Stimulated activated CD8-positive, alpha-beta memory T cell treated with anti-CD3 and anti-CD28 coated beads, Interleukin-12 subunit alpha, Interleukin-12 subunit beta, amount 100 ng/mL, for 24 hours (primary cell): ENCODE data around the gene PTPN5.
"Not testable (repeated sequence)": the region's sequence is repeated elsewhere in the genome, so short reads cannot be mapped to it uniquely, and the experiment has no call there.

Experiments
- DNase-seq: peaks from one replicate; pipeline ENCODE4 v3.0.0-alpha.2; 2020; ENCODE audit errors: extremely low read depth

PTPN5 gene

DNA sequence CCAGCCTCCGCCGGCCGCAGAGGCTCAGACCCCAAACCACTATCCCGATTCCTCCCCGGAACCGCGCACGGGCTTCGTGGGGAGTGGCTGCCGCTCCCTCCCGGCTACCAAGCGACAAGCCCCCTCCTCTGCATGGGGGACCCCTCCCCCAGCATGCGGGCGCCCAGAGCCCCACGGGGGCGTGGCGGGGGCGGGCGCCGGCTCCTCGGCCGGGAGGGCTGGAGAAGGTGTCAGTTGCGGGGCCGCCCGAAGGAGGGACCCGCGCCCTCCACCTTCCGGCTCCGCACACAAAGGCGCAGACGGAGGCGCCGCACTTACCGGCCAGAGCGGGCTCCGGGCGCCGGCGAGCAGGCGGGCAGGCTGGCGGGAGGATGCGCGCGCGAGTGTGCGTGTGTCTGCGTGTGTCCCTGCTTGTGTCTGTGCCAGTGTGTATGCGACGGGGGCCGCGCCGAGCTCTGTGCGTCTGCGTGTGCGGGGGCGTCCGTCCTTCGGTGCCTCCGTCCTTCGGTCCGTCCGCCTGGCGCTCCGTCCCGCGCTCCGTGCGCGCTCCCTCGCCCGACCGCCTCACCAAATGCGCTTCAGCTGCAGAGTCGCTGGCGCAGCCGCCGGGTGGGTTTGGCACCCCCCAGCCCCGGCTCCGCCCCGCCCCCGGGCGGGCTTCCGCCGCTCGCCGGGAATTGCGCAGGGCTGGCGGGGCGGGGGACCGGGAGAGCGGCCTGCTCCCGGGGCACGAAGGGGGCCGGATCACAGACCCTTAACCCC is at the start of gene PTPN5:
Gene PTPN5, minus strand, starts transcription at position 592 of the 762 bp plus-strand sequence. CDS start 19,840 bp downstream, outside the sequence.
- no peak for DNase-seq

DNA sequence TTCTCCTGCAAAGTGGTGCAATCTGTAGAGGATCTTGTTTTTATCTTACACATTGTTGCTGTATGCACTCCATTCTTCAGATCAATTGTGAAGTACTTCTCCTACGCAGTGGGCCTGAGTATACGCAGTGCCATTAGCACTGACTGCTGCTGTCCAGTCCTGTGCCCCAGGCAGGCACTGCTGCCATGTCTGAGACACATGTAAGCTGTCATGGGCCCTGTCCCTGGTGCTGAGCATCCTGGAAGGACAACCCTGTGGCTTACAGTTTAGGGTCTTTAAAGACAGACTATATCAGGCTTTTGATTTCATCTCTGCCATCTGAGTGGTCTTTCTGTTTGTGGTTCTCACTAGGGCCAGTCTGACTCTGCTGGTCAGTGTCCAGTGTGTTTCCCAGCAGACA is 44.8 kb upstream of the PTPN5 start:
- DNase-seq: no peak

DNA sequence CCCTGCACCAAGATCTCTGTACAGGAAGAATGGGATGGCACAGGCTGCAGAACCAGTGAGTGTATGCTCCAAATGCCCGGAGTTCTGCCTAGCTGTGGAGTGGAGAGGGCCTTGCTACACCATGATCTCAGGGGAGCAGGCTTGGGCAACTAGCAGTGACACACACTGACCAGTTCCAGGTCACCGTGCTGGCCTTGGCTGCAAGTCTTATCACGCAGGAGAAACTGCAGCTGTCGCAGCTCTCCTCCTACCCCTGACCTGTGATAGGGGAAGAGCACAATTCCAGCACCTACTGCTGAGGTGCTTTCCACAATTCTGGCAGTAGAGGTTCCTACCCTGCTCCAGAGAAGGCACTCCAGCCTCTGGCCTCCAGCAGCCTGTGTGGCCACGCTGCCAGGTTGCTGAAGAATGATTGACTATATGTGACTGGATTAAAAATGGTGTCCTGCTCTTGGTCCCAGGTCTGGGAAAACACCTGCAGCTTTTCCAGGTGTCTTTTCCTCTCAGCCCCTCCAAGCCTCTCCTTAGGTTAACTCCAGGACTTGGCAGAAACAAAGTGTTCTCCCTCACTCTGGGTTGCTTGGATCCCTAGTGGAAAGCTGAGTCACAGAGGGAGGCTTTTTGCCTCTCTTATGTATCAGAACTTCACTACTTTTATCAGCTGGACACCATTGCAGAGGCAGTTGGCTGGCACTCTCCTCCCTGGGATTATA is 43.3 kb upstream of the PTPN5 start:
- DNase-seq: no peak

DNA sequence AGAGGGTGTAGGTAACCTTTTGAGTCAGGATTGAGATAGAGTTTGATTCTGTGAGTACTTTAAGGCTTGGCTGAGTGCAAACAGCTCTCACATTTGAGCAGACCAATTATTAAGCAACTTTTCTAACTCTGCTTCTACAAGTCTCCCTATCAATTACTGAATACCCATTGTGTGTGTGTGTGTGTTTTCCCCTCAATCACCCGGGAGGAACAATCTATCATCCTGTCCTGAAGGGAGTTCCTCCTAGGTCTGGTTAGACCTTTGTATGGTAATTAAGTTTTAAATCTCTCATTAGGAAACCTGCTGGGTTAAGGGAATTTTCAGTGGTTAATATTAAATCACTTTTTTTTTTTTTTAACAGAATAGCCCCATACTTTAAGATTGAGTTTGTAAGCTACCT is 28.6 kb upstream of the PTPN5 start:
- DNase-seq: not testable (repeated sequence)

DNA sequence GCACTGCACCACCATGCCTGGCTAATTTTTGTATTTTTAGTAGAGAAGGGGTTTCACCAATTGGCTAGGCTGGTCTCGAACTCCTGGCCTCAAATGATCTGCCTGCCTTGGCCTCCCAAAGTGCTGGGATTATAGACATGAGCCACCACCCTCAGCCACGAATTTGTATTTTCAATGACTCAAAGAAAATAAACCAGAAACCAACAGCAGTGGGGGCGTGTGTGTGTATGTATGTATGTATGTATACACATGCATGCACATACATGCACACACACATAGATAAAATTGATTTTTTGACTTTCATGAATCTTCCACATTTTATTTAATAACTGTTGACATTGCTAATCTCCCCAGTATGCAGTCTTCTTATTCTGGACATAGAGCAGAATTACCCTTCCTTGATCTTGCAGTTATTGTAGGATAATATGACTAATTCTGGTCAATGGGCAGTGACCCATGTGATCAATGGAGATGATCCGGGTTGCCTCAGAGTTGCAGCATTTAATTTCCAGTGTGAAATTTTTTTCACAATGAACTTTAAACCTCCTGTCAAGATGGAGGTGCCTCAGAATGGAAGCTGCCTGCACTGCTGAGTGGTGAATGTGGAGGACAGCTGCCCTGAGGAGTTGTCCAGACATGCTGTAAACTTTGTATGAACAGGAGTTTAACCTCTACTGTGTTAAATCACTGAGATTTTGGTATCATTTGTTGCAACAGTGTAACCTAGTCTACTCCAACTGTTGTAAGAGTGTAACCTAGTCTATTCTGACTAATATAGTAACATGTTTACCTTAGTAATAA is 12.8 kb upstream of the PTPN5 start:
- DNase-seq: no peak

DNA sequence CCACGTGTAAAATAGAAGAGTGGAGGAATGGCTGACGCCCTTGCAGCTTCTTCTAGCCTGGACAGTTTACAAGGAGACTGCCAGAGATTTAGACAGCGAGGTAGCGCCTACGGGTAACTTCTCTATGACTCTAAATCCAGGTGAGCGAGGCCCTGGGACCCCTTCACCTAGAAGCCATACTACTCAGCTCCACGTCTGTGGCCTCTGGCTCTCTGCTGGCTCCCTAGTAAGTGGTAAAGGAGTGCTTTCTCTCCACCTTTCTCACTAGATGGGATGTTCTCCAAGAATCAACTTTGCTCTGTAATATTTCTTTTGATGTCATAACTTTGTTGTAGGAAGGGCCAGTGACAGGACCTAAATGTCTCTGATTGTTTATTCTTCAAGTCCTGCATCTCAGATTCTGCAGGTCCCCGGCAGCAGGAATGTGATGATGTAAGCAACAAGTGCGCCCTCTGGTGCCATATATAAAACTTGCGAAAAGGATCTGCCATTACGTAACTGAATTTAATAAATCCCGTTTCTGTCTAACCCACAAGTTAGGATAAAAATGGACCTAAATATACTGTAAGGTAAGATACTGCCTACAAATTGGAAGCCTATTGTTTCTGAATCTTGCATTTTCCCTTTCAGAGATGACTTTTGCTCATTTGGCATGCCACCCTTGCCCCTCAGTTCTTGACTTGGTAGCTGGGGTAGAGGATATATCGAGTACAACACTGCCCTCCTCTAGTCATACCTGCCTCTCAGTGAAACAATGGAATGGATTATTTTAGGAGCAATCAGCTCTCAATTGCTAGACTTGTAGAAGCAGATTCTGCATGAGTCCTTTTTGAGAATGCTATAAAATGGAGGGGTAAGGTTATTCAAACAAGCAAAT is 11.0 kb upstream of the PTPN5 start:
- no peak for DNase-seq

DNA sequence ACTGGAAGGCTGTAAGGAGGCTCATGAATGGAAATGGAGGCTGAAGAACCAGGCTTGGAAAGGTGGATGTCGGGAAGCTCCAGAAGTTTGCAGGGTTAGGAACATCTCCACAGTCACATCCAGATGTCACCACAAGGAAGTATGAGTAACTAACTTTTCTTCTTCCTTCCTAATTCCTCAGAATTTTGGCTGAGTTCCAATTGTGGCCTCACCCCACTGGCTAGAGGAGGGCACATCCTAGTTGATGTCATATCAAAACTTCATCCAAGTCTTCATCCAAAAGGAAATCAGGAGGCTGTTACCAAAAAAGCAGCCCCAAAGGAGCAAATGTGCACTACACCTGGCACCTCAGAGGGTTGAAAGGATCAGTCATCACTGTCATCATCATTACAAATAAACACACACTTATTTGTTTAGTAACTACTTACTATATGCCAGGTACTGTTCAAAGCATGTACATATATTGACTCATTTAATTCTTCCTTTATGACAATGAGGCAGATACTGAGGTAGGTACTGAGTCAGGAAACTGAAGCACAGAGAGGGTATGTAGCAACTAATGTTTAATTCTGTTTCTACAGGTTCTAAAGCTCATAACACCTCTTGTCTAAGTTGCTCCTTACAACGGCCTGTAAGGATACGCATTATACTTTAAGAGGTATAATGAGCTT is 7.3 kb upstream of the PTPN5 start:
- no peak for DNase-seq

DNA sequence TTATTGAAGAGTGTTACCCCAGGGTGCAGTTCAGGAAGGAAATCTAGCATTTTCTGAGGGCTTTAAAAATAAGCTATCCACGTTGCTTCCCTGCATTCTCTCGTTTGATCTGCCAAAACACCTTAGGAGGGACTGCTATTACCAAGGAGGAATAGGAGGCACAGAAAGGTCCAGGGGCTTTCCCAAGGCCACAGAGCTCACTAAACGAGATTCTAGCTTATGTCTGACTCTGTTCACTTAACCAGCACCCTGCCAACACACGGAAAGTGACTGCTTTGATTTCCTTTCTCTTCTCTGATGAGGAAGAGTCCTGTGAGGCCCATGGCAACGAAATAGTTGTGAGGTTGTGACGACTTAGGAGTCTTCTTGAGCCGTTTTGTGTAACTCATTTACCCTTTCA is 3.4 kb upstream of the PTPN5 start:
- DNase-seq: no peak

DNA sequence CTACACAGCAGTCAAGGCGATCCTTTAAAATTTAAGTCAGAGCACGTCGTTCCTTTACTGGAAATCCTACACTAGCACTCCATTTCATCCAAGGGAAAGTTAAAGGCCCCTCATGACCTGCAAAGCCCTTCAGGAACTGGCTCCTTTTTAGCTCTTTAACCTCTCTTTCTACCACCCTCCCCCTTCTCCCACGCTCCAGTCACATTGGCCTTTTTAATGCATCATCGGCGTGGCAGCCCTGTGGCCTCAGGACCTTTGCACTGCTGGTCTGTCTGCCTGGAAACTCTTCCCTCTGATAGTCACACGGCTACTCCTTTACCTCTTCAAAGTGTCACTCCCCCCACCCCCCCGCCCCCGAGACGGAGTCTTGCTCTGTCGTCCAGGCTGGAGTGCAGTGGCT is 1.2 kb upstream of the PTPN5 start:
- DNase-seq: no peak

DNA sequence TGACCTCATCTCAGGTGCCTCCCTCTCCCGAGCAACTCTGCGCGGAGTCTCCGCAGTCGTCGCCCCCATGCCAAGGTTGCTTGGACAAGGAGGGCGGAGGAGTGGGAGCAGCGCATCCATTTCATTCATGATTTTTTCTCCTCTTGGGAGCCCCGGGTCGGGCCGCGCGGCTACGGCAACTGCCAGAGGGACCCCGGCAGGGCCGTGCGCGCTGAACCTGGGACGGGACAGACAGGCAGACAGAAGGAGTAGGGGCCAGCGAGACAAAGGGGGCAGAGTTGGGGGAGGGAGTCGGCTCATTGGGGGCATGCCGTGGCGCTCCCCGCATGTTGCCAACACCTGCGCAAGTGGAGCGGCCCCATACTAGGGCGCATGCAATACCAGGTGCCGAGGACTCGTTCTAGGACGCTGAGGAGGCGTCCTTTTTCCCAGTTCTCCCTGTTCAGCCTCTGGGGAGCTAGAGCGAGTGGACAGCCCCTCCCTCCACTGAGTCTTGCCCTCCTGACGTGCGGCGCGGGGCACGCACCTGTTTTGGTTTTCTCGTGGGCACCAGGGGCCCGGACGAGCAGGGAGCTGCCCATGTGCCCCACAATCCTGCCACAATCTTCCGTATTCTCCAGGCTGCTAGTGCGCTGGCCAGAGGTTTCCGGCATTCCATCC is 501 bp upstream of the PTPN5 start:
- DNase-seq: no peak

DNA sequence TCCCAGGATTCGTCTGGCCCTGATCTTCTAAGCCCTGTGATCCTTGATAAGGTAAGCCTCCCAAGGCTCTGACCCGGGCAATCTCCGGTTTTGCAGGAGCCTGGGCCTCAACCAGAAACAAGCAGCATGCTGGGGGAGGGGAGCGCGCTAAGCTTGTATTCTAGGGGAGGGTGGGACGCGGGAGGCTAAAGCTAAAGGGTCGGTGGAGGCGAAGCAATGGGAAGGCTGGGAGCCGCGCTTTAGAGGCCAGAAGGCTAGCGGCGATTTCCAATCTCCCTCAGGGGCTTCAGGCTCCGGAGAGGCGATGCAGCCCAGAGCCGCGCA is 753 bp downstream of the PTPN5 start:
- DNase-seq: no peak

DNA sequence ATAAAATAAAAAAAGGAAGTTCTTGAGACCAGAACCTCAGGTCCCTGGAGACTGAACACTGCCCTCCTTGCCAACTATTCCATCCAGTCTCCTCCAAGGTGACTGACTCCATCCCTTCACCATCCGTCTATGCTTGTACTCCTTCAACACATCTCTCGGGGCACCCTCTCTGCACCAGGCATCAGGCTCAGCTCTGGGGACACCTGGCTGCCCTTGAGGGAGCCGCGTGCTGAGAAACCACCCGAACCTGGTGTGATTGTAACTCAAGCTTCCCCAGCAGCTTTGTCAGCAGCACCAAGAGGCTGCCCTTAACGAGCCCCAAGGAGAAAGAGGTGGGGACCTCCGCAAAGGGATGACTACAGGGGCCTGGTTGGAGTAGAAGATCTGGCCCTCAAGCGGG is 1.7 kb downstream of the PTPN5 start:
- DNase-seq: no peak

DNA sequence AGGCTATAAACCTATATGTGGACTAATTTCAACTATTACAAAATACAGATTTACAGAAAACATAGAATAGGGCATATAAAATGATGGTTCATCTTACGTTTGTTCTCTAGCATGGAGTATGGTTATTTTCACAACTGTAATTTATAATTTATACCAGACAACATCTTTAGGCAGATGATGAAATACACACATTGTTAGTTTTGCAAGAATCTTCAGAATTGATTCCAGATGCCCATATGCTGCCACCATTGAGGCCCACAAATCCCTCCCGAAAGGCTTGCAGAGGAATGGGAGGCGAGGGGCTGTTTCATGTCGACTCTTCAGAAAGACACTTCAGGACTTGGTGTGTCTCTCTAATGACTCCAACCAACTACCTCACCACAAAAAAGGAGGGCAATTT is 6.2 kb downstream of the PTPN5 start:
- no peak for DNase-seq

DNA sequence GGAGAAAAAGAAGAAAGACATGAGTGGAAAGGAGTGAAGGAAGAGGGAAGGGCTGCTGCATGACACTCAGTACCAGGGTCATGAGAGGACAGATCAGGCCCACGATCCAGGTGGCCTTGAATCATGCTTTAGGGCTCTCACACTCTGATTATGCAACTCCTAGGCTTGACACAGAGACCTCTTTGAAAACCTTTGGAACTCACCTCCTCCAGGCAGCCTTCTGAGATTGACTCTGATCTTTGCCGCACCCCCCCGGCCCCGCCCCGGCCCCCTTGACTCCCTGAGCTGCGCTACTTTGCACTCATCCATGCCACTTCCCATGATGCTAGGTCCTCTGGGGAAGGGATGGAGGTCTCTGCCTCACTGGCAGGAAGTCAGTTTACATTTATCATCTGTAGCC is 10.7 kb downstream of the PTPN5 start:
- no peak for DNase-seq

DNA sequence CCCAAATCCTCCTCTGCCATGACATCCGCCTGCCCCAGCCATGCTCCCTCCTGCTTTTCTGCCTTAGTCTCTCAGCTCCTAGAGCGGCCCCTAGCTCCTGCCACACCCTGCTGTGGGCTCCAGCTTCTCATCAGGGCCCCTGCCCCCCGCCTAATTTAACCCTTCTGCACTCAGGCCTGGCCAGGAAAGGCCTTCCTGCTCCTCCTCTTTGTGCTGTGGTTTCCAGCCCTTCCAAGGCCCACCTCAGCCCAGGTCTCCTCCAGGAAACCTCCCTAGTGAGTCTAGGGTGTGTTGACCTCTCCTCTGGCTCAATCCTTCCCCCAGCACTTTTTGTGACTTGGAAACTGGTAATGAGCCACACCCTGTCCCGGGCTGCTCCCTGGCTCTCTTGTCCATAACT is 11.3 kb downstream of the PTPN5 start:
- DNase-seq: no peak

DNA sequence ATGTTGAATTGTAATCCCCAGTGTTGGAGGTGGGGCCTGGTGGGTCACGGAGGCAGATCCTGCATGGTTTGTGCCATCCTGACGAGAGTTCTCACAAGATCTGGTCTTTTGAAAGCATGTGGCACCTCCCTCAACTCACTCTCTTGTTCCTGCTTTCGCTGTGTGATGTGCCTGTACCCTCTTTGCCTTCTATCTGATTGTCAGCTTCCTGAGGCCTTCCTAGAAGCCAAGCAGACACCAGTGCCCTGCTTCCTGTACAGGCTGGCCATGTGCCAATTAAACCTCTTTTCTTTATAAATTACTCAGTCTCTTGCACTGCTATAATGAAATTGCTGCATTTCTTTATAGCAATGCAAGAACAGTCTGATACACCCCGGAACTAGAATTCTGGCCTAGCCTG is 13.1 kb downstream of the PTPN5 start:
- DNase-seq: no peak

DNA sequence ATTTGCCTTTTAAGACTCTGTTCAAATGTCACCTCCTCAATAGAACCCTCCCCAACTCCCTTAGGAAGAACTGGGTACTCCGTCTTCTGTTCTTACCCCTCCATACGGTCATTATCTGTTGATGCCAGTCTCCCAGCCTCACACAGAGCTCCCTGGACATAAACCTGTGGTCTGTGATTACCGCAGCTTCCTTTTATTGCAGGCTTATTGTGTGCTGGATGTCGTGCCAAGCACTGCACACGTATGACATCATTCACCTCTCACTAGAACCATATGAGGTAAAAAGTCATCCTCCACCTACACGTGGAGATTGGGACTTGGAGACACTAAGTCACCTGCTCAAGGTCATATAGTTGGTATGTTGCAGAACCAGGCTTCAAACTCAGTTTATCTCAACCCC is 15.3 kb downstream of the PTPN5 start:
- no peak for DNase-seq

DNA sequence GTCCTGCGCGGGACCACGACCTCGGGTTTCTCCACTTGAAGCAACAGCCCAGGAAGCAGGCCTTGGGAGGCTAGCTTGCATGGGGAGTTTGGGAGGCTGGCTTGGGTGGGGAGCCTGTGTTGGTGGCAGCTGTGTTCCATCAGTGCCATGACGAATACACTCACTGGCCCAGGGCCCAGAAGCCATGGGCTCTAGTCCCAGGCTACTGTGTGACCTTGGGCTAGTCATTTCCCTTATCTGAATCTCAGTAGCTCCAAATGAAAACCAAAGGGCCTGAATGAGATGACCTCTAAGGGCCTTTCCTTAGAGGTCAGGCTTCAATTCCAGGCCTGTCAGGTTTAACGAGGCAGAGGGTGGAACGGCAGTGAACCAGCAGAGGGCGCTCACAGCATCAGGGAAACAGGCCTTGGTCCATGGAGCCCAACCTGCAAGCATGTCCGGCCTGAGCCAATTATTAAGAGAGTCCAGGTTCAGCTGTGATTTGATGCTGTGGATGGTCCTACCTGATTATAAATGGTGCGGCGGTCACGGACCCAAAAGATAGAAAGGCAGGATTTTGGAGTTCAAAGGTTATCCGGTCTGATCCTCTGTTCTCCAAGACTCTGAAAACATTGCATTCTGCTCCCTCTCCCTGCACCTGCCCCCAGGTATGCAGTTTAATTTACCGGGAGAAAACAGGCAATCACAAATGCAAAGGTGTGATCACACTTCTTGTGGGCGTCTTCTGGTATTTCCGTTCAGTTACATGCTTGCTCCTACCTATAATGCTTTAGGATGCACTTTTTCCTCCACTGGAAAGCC is 15.9 kb downstream of the PTPN5 start:
- peak; percentile 32 for DNase-seq

DNA sequence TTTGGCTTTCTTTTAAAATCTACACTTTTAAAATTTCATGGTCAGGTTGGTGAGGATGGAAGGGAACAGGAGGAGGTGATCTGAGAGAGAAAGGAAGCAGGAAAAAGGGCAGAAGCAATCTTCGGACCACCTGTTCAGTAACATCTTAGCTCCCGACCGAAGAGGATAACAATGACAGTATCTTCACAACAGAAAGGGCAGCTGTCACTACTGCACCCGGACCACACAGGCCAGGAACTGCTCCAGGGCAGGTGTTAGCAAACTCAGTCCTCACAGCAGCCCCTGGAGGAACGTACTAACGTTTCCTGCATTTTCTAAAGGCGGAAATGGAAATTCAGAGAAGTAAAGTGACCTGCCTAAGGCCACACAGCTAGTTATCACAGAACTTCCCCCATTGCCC is 16.8 kb downstream of the PTPN5 start:
- DNase-seq: no peak

DNA sequence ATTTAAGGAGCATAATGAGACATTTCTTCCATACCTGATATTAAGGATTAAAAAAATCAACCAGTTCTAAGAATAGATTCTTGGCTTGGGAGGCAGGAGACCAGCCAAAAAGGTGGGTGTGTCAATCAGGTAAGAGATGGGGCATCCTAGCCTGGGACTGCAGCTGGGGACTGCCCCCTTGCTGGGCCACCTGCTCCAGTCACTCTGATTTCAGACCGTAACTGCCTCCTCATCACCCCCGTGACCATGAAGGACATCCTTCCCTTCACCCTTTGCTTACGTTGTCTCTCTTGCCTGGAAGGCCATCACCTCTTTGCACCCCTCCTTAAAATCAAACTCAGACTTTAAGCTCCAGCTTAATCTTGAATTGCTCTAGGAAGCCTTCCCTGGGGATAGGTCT is 17.9 kb downstream of the PTPN5 start:
- DNase-seq: no peak
